ENCODE measurements around the gene ATP5ME.

Gene ATP5ME

GRCh38 chr4:624705-625590, 49.1 kb downstream of the ATP5ME start, which contains the start of gene PDE6B:
PDE6B (plus strand) TSS chr4:625573; CDS start chr4:625627, 54 bp downstream.
- no peak for TF ChIP-seq CTCF (IDR thresholded peaks at IDR 0.05; ENCODE audit: unreplicated experiment in 3 of 3)
- H3K36me3 Mint-ChIP-seq (ENCODE audit: low read depth) = no peaks in the 10 kb centered on the region
- peaks cover 15% of the 10 kb centered on the region for H3K27me3 Mint-ChIP-seq (ENCODE audit: low read depth)
- no peaks in the 10 kb centered on the region for H3K9me3 Mint-ChIP-seq
- peak within 1 kb of the TSS; percentile 78 to 96 (median 88) for H3K27ac Mint-ChIP-seq
- peaks cover 10% of the 10 kb centered on the region for H3K4me1 Mint-ChIP-seq
- peak within 1 kb of the TSS; percentile 68 to 82 (median 77) for H3K4me3 Mint-ChIP-seq

- Mint-ChIP-seq H3K27me3 (ENCODE audit: low read depth) (peaks cover 13% of the 10 kb centered on the region), H3K4me3 (peak overlapping the region in 1 of 3 experiments; percentile 9), H3K27ac (peak overlapping the region in 2 of 3 experiments; percentile 13 to 14), H3K36me3 (ENCODE audit: low read depth) (no peaks in the 10 kb centered on the region), H3K4me1 (peaks cover 5% of the 10 kb centered on the region), H3K9me3 (no peaks in the 10 kb centered on the region)
- no peak for TF ChIP-seq CTCF (IDR thresholded peaks at IDR 0.05; ENCODE audit: unreplicated experiment in 3 of 3)
Observed at GRCh38 chr4:623914-624566, 50.0 kb downstream of the ATP5ME start.

DNA sequence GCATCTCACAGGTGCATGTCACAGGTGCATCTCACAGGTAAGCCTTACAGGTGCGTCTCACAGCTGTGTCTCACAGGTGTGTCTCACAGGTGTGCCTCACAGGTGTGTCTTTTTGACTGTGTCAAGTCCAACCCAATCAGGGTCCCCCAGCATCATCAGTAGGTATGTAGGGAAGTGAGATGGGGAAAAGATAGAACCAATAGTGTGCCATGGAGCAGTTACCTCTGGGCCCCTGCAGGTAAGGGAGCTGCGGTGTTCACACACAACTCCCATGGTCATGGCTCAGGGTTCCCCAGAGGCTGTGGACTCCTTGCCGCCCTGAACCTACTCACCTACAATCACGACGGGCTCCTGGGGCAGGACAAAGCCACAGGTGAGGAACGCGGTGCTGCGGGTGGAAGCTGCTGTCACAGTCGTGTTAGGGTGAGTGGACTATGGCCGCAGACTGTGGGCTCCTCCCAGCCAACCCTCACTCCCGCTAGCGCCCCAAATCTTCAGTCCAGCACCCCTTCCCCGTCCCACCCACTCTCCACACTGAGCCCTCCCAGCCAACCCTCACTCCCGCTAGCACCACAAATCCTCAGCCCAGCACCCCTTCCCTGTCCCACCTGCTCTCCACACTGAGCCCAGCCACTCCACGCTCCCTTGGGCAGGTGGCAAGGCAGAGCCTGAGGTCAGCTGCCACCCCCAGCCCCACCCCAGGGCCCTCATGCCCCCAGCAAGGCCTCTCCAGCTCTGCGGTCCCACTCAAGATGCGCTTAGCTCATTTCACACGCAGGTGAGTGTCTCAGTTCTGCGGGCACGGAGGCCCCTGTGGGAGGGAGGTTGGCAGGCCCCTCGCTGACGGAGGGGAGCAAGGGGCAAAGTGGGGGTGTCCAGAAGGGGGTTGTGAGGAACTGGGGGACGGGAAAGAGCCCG, 50.8 kb downstream of the ATP5ME start:
- Mint-ChIP-seq H3K36me3 (ENCODE audit: low read depth) (no peaks in the 10 kb centered on the region), H3K27me3 (ENCODE audit: low read depth) (peaks cover 13% of the 10 kb centered on the region), H3K9me3 (no peaks in the 10 kb centered on the region), H3K4me1 (peaks cover 5% of the 10 kb centered on the region), H3K4me3 (no peak overlapping the region), H3K27ac (no peak overlapping the region)
- TF ChIP-seq CTCF (IDR thresholded peaks at IDR 0.05; ENCODE audit: unreplicated experiment in 3 of 3) = no peak
